GM12878 (cell line): Measurements from ENCODE around the gene NMB. TPM values are rescaled to one million over a fixed set of nuclear protein-coding genes. Genes with fewer than 3 reads are reported as not detected.

ENCODE experiments used
- ATAC-seq: fragments of 200-7000 bp; cut with Tn5 transposase; 3 replicates; pipeline ENCODE4 v1.9.1; 2020; ENCODE audit warnings: mild to moderate bottlenecking, moderate library complexity
- BruUV-seq: library from RNA; stranded (reverse); fragments of 400-500 nt; replicated peaks from 2 replicates; lab custom pipeline; 2021; lab: Mats Ljungman, UMichigan
- CTCF ChIA-PET: fragments of 300-600 bp; sonication (Branson Sonifier 250); formaldehyde crosslinking; extraction: SDS; loops from one replicate; lab custom pipeline; 2021; ENCODE audit warnings: inconsistent platforms; lab: Yijun Ruan, JAX
- POLR2A ChIA-PET: fragments of 350-600 bp; formaldehyde crosslinking; extraction: SDS; loops from one replicate; lab custom pipeline; 2021; ENCODE audit warnings: inconsistent platforms; lab: Charles Lee
- RAD21 ChIA-PET: fragments of 300-600 bp; sonication (Branson Sonifier 250); formaldehyde crosslinking; loops from one replicate; lab custom pipeline; 2023; ENCODE audit warnings: antibody characterized with exemption; ENCODE audit not compliant: unreplicated experiment; lab: Charles Lee
- SMC1A ChIA-PET: fragments of 300-600 bp; sonication (Branson Sonifier 250); formaldehyde crosslinking; loops from one replicate; lab custom pipeline; 2023; ENCODE audit not compliant: unreplicated experiment, uncharacterized antibody; lab: Charles Lee
- DNase-seq: peaks from one replicate; pipeline ENCODE4 v3.0.0-alpha.2; 2011; ENCODE audit warnings: low read depth, low spot score
- FAIRE-seq: peaks from 3 replicates; lab custom pipeline; 2011; peaks lifted over from hg19 to GRCh38; lab: Jason Lieb, UNC
- H2AFZ ChIP-seq: 2 replicates; pipeline ENCODE4 v1.6.0; 2011; ENCODE audit warnings: low read depth, low read length, control low read depth; ENCODE audit not compliant: control insufficient read depth
- H3K27ac ChIP-seq: 2 replicates; pipeline ENCODE4 v1.5.1; 2011; ENCODE audit warnings: control low read depth; ENCODE audit not compliant: control insufficient read depth, insufficient read depth
- H3K27me3 ChIP-seq, 2 experiments: replicated peaks in 1 of 2; 2 replicates each; pipeline versions ENCODE4 v1.6.0 to v1.6.1; 2011; ENCODE audit warnings: low read length in 1 of 2; ENCODE audit not compliant: control insufficient read depth in 2 of 2, insufficient read depth in 2 of 2
- H3K36me3 ChIP-seq, 2 experiments: 2 replicates each; pipeline ENCODE4 v1.5.1; 2011; ENCODE audit warnings: low read length in 1 of 2; ENCODE audit not compliant: control insufficient read depth in 2 of 2, insufficient read depth in 2 of 2
- H3K4me1 ChIP-seq: 2 replicates; pipeline ENCODE4 v1.6.1; 2011; ENCODE audit warnings: mild to moderate bottlenecking, low read length, moderate library complexity, mixed read lengths; ENCODE audit not compliant: control insufficient read depth, insufficient read depth
- H3K4me2 ChIP-seq: 2 replicates; pipeline ENCODE4 v1.6.0; 2011; ENCODE audit warnings: control low read depth; ENCODE audit not compliant: control insufficient read depth, insufficient read depth
- H3K4me3 ChIP-seq: fragments of 200-600 bp; sonication (generic); 2 replicates; pipeline ENCODE4 v1.5.1; 2016
- H3K79me2 ChIP-seq: 2 replicates; pipeline ENCODE4 v1.6.0; 2011; ENCODE audit warnings: low read length; ENCODE audit not compliant: control insufficient read depth, insufficient read depth
- H3K9ac ChIP-seq: 2 replicates; pipeline ENCODE4 v1.8.0; 2011; ENCODE audit warnings: low read length, control low read depth, mixed read lengths; ENCODE audit not compliant: control insufficient read depth, insufficient read depth
- H3K9me3 ChIP-seq: replicated peaks from 3 replicates; pipeline ENCODE4 v1.5.1; 2011; ENCODE audit warnings: mild to moderate bottlenecking, low read length; ENCODE audit not compliant: control insufficient read depth, insufficient read depth
- H4K20me1 ChIP-seq: 2 replicates; pipeline ENCODE4 v1.6.0; 2011; ENCODE audit not compliant: control insufficient read depth, insufficient read depth
- DPF2 ChIP-seq: fragments of 450-650 bp; IDR thresholded peaks from 2 replicates; pipeline ENCODE4 v1.6.1; 2017; ENCODE audit warnings: mild to moderate bottlenecking
- EP300 ChIP-seq, 2 experiments: fragments of 150-350 bp in 1 of 2; IDR thresholded peaks; 2 replicates each; pipeline ENCODE4 v1.6.1; 2011 to 2012; ENCODE audit warnings: low read depth in 2 of 2, low read length in 2 of 2, borderline replicate concordance in 1 of 2, improper control_type of control experiment in 1 of 2, inconsistent platforms in 1 of 2; ENCODE audit not compliant: control insufficient read depth in 1 of 2
- ETV6 ChIP-seq, 2 experiments: fragments of 450-650 bp in 1 of 2; IDR thresholded peaks in 1 of 2; conservative IDR thresholded peaks in 1 of 2; 2 replicates each; pipeline ENCODE4 v1.6.1; 2014; ENCODE audit warnings: antibody characterized with exemption in 1 of 2, borderline replicate concordance in 1 of 2, low read depth in 1 of 2, mild to moderate bottlenecking in 1 of 2, moderate library complexity in 1 of 2
- HCFC1 ChIP-seq: fragments of 150-350 bp; IDR thresholded peaks from 2 replicates; pipeline ENCODE4 v1.6.1; 2014; ENCODE audit warnings: low read length
- HDAC2 ChIP-seq: fragments of 200-600 bp; sonication (generic); IDR thresholded peaks from 2 replicates; pipeline ENCODE4 v1.6.1; 2017
- MYC ChIP-seq: IDR thresholded peaks from 2 replicates; pipeline ENCODE4 v1.6.1; 2011; ENCODE audit warnings: mild to moderate bottlenecking, low read length, moderate library complexity, inconsistent platforms; ENCODE audit not compliant: insufficient read depth, insufficient replicate concordance, insufficient read length, severe bottlenecking
- NFYA ChIP-seq: IDR thresholded peaks from 2 replicates; pipeline ENCODE4 v1.6.1; 2011; ENCODE audit warnings: low read depth, mild to moderate bottlenecking, low read length, improper control_type of control experiment, borderline replicate concordance
- PAX8 ChIP-seq: fragments of 450-650 bp; IDR thresholded peaks from 2 replicates; pipeline ENCODE4 v1.6.1; 2017; ENCODE audit warnings: mild to moderate bottlenecking, moderate library complexity
- PKNOX1 ChIP-seq: fragments of 450-650 bp; IDR thresholded peaks from 2 replicates; pipeline ENCODE4 v1.6.1; 2016; ENCODE audit warnings: mild to moderate bottlenecking
- RBBP5 ChIP-seq: fragments of 200-600 bp; sonication (generic); conservative IDR thresholded peaks from 2 replicates; pipeline ENCODE4 v1.6.1; 2016
- SMAD5 ChIP-seq: IDR thresholded peaks from 2 replicates; pipeline ENCODE4 v1.6.1; 2016; ENCODE audit warnings: antibody characterized with exemption, low read depth
- SP1 ChIP-seq: IDR thresholded peaks from one replicate; pipeline ENCODE4 v1.6.1; 2011; ENCODE audit warnings: low read depth, low read length
- SPI1 ChIP-seq: IDR thresholded peaks from 2 replicates; pipeline ENCODE4 v1.6.1; 2011; ENCODE audit warnings: low read depth, mild to moderate bottlenecking, low read length, moderate library complexity, borderline replicate concordance; ENCODE audit not compliant: insufficient read depth
- SUZ12 ChIP-seq: fragments of 200-600 bp; sonication (generic); IDR thresholded peaks from one replicate; pipeline ENCODE4 v1.6.1; 2018; ENCODE audit warnings: antibody characterized with exemption, mild to moderate bottlenecking; ENCODE audit not compliant: unreplicated experiment
- WGBS: methylation state at CpG from one replicate; pipeline ENCODE4 v1.1.6; 2016; ENCODE audit warnings: low lambda C conversion rate; ENCODE audit not compliant: insufficient replicate concordance, insufficient coverage; ENCODE audit errors: missing lambda C conversion rate; 5-methylcytosine and 5-hydroxymethylcytosine counted together
- in situ Hi-C: fragments of 300-500 bp; cut with MboI; formaldehyde crosslinking; loops from 9 replicates; pipeline ENCODE4 v1.14.3; 2018; ENCODE audit warnings: mixed read lengths
- intact Hi-C: fragments of 100-400 bp; cut with micrococcal nuclease; formaldehyde crosslinking; loops from one replicate; pipeline ENCODE4 v1.14.2; 2022; ENCODE audit not compliant: unreplicated experiment
- polyA plus RNA-seq, 11 experiments: library from polyadenylated mRNA; depleted of rRNA in 4 of 11; unstranded in 6 of 11; stranded (reverse) in 5 of 11; fragments of >200 nt; fragmentation: Nextera tagmentation in 4 of 11; fragmentation: Illumina TruSeq in 1 of 11; extraction: Ambion mirVana in 4 of 11; extraction: Trizol in 1 of 11; gene quantifications; 1 replicate in 1 of 11; 2 replicates in 10 of 11; pipeline versions ENCODE4 v1.2.1 to v1.2.3, GENCODE V29; 2011 to 2016; ENCODE audit warnings: inconsistent platforms in 2 of 11, missing spikeins in 2 of 11, low read depth in 1 of 11
- total RNA-seq, 4 experiments: library from RNA; depleted of rRNA in 3 of 4; stranded (reverse); fragments of >200 nt in 3 of 4; fragmentation: Illumina TruSeq in 1 of 4; extraction: Trizol in 1 of 4; gene quantifications; 2 replicates each; pipeline versions ENCODE4 v1.2.1 to v1.2.3, GENCODE V29; 2013 to 2021
- TF ChIP-seq, protein P1 (sequence below): IDR thresholded peaks from 2 replicates; pipeline ENCODE4 v1.6.1; 2011; ENCODE audit warnings: borderline replicate concordance, low read depth, mild to moderate bottlenecking, moderate library complexity, mixed read lengths, low read length; ENCODE audit not compliant: insufficient read depth; ENCODE audit errors: extremely low read length
- TF ChIP-seq, protein P2 (sequence below): fragments of 450-650 bp; IDR thresholded peaks from 2 replicates; pipeline ENCODE4 v1.6.1; 2017; ENCODE audit warnings: mild to moderate bottlenecking, moderate library complexity

The NMB gene
- total and polyA plus RNA-seq, 10 of the 15 experiments (the other 5 are each of a cell fraction or from before 2014, with no cell fraction given): 0.32 to 4.1 (median 1.6) TPM

DNA sequence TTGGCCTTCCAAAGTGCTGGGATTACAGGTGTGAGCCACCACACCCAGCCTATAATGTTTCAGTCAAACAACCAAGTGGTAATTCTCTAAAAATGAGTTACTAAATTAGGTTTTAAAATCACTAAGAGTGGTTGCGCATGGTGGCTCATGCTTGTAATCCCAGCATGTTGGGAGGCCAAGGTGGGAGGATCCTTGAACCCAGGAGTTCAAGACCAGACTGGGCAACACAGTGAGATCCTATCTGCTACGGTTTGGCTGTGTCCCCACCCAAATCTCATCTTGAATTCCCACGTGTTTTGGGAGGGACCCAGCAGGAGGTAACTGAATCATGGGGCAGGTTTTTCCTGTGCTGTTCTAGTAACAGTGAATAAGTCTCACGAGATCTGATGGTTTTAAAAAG, 31.9 kb upstream of the NMB start:
- no peak overlapping the region for H3K9ac ChIP-seq
- no peak overlapping the region for H3K27ac ChIP-seq
- 76% methylated on average over 4 of the region's 4 CpGs for WGBS
- FAIRE-seq (no peak), ATAC-seq (no peak)
- no peak overlapping the region for H2AFZ ChIP-seq
- ChIA-PET POLR2A (no interaction called here), RAD21 (no interaction called here)
- intact Hi-C loops: no loop called here
- H3K4me3 ChIP-seq: no peak overlapping the region
- peaks cover 20% of the 10 kb centered on the region for H3K79me2 ChIP-seq
- no peak overlapping the region for H3K4me2 ChIP-seq
- TF ChIP-seq MYC: no peak
- TF ChIP-seq SPI1: no peak
- no peak for TF ChIP-seq HDAC2
- TF ChIP-seq SP1: no peak
- no peak for TF ChIP-seq PKNOX1
- no peak for TF ChIP-seq SMAD5
- TF ChIP-seq EP300 (IDR thresholded peaks at IDR 0.05; ENCODE audit: borderline replicate concordance in 1 of 2, control insufficient read depth in 1 of 2, low read depth in 2 of 2, low read length in 2 of 2): no peak
- TF ChIP-seq, protein P1, sequence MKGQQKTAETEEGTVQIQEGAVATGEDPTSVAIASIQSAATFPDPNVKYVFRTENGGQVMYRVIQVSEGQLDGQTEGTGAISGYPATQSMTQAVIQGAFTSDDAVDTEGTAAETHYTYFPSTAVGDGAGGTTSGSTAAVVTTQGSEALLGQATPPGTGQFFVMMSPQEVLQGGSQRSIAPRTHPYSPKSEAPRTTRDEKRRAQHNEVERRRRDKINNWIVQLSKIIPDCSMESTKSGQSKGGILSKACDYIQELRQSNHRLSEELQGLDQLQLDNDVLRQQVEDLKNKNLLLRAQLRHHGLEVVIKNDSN: no peak
- TF ChIP-seq SUZ12: no peak
- no peak for TF ChIP-seq HCFC1
- no peak for TF ChIP-seq RBBP5
- TF ChIP-seq, protein P2, sequence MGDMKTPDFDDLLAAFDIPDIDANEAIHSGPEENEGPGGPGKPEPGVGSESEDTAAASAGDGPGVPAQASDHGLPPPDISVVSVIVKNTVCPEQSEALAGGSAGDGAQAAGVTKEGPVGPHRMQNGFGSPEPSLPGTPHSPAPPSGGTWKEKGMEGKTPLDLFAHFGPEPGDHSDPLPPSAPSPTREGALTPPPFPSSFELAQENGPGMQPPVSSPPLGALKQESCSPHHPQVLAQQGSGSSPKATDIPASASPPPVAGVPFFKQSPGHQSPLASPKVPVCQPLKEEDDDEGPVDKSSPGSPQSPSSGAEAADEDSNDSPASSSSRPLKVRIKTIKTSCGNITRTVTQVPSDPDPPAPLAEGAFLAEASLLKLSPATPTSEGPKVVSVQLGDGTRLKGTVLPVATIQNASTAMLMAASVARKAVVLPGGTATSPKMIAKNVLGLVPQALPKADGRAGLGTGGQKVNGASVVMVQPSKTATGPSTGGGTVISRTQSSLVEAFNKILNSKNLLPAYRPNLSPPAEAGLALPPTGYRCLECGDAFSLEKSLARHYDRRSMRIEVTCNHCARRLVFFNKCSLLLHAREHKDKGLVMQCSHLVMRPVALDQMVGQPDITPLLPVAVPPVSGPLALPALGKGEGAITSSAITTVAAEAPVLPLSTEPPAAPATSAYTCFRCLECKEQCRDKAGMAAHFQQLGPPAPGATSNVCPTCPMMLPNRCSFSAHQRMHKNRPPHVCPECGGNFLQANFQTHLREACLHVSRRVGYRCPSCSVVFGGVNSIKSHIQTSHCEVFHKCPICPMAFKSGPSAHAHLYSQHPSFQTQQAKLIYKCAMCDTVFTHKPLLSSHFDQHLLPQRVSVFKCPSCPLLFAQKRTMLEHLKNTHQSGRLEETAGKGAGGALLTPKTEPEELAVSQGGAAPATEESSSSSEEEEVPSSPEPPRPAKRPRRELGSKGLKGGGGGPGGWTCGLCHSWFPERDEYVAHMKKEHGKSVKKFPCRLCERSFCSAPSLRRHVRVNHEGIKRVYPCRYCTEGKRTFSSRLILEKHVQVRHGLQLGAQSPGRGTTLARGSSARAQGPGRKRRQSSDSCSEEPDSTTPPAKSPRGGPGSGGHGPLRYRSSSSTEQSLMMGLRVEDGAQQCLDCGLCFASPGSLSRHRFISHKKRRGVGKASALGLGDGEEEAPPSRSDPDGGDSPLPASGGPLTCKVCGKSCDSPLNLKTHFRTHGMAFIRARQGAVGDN: no peak
- TF ChIP-seq DPF2: no peak
- TF ChIP-seq ETV6 (conservative IDR thresholded peaks at IDR 0.05 in 1 of 2, IDR thresholded peaks at IDR 0.05 in 1 of 2; ENCODE audit: borderline replicate concordance in 1 of 2, low read depth in 1 of 2): no peak
- TF ChIP-seq NFYA: no peak
- no peak for TF ChIP-seq PAX8
- TF ChIP-seq, all 136 proteins: peak for 0
- ChIA-PET SMC1A (no interaction called here), CTCF (no interaction called here)
- Histone ChIP-seq H4K20me1 (no peaks in the 10 kb centered on the region), H3K9me3 (peaks cover 4% of the 10 kb centered on the region; the same call in 1 of the 3 replicates), H3K27me3 (no peaks in the 10 kb centered on the region), H3K4me1 (peaks cover 8% of the 10 kb centered on the region; the same call in 1 of the 2 replicates), H3K36me3 (peaks cover 5 to 7% of the 10 kb centered on the region in 2 experiments; a peak in 3 of 4 replicates)
- in situ Hi-C loops: no loop called here
- no TSS peak for BruUV-seq
- no peak for DNase-seq
